GM19035 (cell line): ENCODE data around the gene POGK.
"Not testable (repeated sequence)": the region's sequence is repeated elsewhere in the genome, so short reads cannot be mapped to it uniquely, and the experiment has no call there.

Source experiments
- ATAC-seq: cut with Tn5 transposase; IDR thresholded peaks from one replicate; pipeline ENCODE4 v1.9.1; 2021; ENCODE audit not compliant: unreplicated experiment

POGK gene

GRCh38 chr1:166855558-166855957, 16.3 kb downstream of the POGK start:
- ATAC-seq: no peak

DNA sequence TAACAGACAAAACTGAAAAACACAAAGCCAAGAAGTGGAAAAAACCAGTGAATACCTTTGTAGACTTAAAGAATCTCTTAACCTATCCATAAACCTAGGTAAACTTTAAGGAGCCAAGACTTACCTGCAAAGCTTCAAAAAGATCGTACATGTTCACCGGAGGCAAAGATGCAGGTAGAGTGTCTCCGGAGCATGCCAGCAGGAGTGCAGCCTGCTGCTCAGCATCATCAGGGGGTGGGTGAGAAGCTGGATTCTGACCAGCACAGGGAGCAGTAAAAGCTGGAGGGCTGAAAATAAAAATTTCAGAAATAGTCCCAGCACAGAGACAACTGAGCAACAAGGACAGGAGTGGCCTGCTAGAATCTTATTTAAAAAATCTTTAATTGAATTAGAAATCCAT, 18.7 kb downstream of the POGK start:
- no peak for ATAC-seq

- ATAC-seq: no peak
Observed at GRCh38 chr1:166858726-166859419, 19.6 kb downstream of the POGK start.

- no peak for ATAC-seq
Observed at GRCh38 chr1:166859597-166859996, 20.3 kb downstream of the POGK start.

- no peak for ATAC-seq
Observed at GRCh38 chr1:166865926-166866325, 26.7 kb downstream of the POGK start.

DNA sequence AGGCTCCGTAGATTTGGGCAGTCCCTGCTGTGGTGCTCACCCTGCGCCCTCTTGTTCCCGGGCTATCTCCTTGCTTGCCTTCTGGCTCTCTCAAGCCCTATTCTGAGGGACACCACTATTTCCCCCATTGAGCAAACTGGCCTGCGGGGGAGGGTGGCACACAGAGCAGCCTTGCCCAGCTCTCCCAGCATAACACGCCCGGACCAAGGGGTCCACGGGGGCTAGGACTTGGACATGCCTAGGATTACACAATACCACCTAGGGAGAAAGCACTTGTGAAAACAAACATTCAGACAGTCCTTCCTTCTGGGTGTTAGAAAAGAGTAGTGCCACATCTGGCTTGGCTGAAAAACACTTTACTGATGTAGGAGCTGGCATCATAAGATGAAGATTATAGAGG, 29.4 kb downstream of the POGK start:
- ATAC-seq: no peak

DNA sequence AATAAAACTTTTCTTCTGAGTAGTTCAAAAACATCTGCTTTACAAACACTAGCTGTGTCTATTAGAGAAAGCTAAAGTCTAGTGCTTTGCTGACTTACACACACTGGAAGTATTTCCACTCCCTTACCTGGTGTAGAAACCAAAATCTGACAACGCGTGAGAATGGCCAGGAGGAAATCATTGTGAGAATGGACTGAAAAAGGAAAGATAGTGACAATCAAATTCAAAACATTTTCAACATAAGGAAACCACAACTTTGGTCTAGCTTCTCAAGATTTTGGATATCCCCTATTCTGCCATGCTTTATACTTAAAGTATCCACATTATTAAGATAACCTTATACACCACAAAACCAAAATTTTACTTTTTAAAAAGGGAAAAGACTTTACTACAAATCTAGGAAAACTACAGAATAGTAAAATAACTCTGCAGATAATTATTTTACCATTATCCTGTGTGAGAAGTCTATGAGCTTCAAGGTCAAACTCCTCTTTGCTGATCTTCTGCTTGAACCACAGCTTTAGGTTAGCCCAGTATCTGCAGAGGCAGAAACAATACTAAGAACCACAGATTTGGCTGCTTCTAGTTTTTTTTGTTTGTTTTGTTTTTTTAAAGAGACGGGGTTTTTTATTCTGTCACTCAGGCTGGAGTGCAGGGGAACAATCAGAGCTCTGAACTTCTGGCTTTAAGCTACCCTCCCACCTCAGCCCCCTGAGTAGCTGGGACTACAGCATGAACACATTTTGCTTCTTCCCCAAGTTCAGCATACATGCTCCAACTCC, 30.2 kb downstream of the POGK start:
- no peak for ATAC-seq

DNA sequence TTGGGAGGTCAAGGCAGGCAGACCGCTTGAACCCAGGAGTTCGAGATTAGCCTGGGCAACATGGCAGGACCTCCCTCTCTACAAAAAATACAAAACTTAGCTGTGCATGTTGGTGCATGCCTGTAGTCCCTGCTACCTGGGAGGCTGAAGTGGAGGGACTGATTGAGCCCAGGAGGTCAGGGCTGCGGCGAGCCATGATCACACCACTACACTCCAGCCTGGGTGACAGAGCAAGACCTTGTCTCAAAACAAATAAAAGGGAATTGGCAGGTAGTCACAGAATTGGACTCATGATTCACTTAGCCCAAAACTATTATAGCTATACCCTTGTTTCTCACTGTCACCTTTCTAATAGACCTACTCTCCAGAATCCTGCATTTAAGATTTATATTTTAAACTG, 31.3 kb downstream of the POGK start:
- ATAC-seq: no peak

DNA sequence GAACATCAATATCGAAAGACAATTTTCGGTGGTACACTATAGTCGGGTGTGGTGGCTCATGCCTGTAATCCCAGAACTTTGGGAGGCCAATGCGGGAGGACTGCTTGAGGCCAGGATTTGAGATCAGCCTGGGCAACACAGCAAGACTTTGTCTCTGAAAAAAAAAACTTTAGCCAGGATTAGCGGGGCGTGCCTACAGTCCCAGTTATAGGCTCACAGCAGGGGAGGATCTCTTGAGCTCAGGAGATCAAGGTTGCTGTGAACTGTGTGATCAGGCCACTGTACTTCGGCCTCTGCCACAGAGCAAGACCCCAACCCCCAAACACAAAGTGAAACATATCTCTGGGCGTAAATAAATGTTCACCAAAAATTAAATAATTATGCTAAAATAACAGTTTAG, 35.2 kb downstream of the POGK start:
- ATAC-seq: no peak

DNA sequence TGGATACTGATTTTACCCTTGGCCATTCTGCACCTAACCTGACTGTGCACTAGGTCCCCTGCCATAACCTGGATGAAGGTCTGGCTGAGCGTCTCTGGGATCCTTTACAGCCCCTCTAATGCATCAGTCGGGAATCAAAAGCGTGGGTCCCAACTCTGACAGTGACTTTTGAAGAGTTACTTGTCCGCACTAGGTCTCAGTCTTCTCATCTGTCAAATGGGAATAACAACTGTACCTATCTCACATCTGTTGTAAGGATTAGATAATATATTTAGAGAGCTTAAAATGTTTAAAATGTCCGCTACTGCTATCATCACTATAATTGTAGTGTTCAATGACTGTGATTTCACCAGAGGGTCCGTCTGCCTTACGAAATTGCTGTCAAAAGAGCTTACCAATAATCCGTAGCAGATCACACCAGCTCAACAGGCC, 36.0 kb downstream of the POGK start:
- ATAC-seq: no peak

GRCh38 chr1:166875734-166876539, 36.7 kb downstream of the POGK start, which contains the start of gene TADA1:
TADA1 (minus strand) TSS chr1:166876264; CDS start chr1:166876233, 31 bp downstream.
- ATAC-seq: peak; percentile 87

GRCh38 chr1:166876540-166876838, 37.2 kb downstream of the POGK start:
- ATAC-seq: peak; percentile 6

DNA sequence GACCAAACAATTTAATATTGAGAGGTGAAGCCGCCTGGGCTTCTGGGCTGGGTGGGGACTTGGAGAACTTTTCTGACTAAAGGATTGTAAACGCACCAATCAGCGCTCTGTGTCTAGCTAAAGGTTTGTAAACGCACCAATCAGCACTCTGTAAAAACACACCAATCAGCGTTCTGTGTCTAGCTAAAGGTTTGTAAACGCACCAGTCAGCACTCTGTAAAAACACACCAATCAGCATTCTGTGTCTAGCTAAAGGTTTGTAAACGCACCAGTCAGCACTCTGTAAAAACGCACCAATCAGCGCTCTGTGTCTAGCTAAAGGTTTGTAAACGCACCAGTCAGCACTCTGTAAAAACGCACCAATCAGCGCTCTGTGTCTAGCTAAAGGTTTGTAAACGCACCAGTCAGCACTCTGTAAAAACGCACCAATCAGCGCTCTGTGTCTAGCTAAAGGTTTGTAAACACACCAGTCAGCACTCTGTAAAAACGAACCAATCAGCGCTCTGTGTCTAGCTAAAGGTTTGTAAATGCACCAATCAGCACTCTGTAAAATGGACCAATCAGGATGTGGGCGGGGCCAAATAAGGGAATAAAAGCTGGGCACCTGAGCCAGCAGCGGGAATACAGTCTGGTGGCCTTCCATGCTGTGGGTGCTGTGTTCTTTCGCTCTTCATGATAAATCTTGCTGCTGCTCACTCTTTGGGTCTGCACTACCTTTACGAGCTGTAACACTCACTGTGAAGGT, 39.1 kb downstream of the POGK start:
- not testable (repeated sequence) for ATAC-seq

GRCh38 chr1:166882893-166883292, 43.6 kb downstream of the POGK start:
- no peak for ATAC-seq

- no peak for ATAC-seq
Observed at GRCh38 chr1:166884040-166884642, 44.9 kb downstream of the POGK start.

DNA sequence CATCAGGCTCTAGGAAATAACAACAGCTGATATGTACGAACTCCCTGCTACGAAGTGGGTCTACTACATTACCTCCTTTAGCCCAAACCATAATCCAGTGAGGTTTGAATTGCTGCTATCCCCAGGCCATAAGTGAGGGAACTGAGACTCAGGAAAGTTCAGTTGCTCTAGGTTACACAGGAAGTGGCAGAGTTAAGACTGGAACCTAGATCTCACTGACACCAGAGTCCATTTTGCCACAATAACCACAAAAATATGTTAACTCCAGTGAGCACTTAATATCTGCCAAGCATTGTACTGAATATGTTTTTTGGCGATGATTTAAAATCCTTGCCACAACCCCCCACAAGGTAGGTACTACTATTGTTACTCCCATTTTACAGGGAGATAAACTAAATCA, 45.7 kb downstream of the POGK start:
- ATAC-seq: no peak

- no peak for ATAC-seq
Observed at GRCh38 chr1:166888373-166889111, 49.3 kb downstream of the POGK start.

- ATAC-seq: no peak
Observed at GRCh38 chr1:166889776-166890175, 50.5 kb downstream of the POGK start.

DNA sequence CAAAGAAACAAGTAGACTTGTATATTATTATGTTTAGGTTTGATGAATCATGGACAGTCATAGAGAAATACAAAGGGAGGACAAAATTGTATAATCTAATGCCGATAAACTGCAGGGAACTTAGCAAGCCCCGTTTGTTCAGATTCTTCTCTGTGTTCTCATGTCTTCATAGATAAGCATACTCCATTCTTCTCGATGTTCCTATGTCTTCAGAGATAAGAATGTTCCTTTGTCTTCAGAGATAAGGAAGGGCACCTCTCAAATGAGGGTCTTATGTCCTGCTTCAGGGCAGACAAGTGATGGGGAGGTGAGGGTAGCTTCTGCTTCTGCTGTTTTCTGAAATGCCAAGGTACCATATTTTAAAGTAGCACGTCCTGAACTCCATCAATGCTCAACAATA, 56.5 kb downstream of the POGK start:
- no peak for ATAC-seq

DNA sequence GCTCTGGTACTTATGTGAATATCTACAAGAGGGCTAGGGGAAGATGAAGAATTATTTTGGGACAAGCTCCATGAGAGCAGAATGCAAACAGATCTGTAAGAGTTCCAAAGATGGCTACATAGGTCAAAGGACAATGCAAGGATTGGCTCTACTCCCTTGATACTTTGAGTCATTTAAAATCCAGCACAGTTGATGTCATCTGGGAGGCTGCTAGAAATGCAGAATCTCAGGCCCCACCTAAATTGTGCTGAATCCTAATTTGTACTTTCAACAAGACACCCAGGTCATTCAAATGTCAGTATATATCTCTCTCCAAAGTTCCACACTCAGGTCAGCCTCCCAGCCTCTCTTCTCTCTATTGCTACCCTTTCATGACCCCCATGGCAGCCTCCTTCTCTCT, 60.5 kb downstream of the POGK start:
- no peak for ATAC-seq
